HG02870 (cell line): ENCODE data around the gene TTLL12.

Source experiments
- ATAC-seq: cut with Tn5 transposase; IDR thresholded peaks from one replicate; pipeline ENCODE4 v1.9.1; 2021; ENCODE audit warnings: mild to moderate bottlenecking, moderate library complexity; ENCODE audit not compliant: unreplicated experiment

The TTLL12 gene

GRCh38 chr22:43200555-43200954 is 13.6 kb upstream of the TTLL12 start:
- no peak for ATAC-seq

GRCh38 chr22:43200031-43200430 is 13.1 kb upstream of the TTLL12 start:
- ATAC-seq = no peak

DNA sequence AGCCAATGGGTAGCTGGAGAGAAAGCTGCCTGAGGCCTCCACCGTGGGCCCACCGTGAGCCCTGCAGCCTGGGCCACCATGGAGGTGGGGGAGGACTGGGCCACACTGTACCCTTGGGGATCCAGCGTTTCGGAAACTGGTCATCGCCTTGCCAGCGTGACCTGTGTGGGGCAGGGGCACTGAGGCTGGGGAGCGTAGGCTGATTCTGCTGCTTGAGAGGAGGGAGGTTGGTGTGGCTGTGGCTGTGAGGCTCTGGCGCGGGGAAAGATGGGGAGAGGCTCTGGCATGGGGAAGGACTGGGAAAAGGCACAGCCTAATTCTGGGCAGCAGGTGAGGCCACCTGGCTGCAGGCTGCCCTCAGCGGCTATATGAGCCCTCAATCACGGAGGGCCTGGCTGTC is 12.6 kb upstream of the TTLL12 start:
- ATAC-seq = no peak

GRCh38 chr22:43198936-43199335 is 12.0 kb upstream of the TTLL12 start:
- no peak for ATAC-seq

GRCh38 chr22:43198126-43198525 is 11.2 kb upstream of the TTLL12 start:
- no peak for ATAC-seq

DNA sequence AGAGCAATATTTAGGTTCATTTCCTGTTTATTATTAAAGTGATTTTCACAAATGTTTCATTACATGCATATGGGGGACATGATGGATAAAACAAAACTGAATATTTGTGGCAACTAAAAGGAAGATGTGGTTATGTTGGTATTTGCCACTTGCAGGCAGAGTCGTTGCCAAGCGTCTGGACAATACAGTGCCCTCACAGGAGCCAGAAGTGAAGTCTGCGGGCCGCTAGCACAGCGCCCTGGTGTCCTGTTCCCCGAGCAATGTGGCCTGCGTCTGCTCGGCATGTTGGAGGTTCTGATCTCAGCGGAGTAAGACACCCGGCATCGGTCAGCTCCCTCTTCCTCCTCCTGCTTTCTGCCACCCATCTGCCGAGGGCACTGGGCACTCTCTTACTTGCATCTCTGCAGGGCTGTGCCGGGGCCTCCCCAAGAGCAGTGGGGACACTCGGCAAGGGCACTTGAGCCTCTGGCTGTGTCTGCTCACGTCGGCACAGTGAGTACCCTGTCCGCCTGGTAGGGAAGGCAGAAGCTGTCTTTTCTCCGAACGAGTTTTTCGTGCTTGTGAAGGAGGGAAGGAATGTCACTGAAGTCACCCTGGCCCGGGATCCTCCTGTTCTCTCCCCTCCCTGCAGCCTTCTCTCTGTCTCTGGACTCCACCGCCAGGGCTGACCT is 10.5 kb upstream of the TTLL12 start:
- no peak for ATAC-seq

GRCh38 chr22:43191831-43192230 is 4.9 kb upstream of the TTLL12 start:
- no peak for ATAC-seq

DNA sequence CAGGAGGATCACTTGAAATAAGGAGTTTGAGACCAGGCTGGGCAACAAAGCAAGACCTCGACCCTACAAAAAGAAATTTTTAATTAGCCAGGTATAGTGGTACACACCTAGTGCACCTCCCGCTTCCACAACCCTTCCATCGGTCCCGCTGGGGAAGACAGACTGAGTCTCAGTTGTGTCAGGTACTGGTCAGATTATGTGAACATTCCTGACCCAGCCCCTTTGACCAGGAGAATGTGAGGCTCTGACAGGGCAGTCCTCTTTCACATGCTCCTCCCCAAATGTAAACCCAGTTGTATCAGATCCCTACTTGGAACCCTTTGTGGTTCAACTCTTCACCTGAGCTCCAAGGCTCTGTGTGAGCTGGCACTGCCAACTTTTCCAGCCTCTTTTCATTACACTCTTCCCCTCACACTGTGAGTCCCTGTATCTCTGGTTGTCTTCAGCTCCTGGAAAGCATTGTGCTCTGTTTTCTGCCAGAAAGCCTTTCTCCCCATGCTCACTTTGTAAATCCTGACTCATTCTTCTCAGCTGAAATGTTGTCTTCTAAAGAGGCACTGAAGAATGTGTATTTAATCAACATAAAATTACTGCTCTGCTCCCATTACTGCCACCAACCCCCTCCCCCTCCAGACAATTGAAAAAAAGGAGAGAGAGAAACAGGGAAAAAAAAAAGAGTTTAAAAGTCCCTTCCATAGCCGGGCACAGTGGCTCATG is 2.1 kb upstream of the TTLL12 start:
- ATAC-seq = no peak

- peak; percentile 83 for ATAC-seq
Observed at GRCh38 chr22:43187171-43188099, 501 bp upstream of the TTLL12 start.

DNA sequence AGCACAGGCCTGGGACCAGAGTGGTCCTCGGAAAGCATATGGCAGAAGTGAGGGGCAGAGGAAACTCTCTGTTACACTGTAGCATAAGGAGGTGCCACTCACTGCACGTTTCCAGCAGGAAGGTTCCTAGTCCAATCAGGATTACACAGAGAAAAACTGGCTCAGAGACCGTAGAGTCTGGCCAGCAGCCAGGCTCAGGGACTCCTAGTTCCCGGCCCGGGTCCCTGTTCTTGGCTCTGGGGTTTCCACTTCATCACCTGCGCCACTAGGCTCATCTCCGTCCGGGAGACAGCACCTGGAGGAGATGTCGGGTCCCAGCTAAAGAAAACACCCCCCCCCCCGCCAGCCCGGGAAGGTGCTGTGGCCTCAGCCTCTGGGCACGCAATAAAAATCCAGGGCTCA is 1.1 kb downstream of the TTLL12 start:
- ATAC-seq = no peak

- no peak for ATAC-seq
Observed at GRCh38 chr22:43183496-43184277, 3.2 kb downstream of the TTLL12 start.

DNA sequence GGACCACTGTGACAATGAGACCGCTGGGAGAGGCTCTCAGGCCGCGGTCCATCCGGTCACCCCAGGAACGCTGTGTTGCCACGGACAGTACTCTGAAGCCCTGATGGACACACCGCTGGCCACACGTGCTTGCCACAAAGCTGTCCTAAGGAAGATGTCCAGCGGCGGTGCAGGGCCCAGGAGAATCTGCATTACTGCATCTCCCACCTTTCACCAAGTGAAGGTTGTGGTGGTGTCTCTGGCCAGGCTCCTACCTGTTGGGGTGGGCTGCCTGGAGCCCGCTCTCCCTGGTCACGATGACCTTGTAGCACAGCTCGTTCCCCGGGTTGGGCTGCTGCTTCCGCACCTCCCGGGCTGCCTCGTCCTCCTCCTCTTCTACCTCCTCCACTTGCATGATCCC is 4.2 kb downstream of the TTLL12 start:
- no peak for ATAC-seq

DNA sequence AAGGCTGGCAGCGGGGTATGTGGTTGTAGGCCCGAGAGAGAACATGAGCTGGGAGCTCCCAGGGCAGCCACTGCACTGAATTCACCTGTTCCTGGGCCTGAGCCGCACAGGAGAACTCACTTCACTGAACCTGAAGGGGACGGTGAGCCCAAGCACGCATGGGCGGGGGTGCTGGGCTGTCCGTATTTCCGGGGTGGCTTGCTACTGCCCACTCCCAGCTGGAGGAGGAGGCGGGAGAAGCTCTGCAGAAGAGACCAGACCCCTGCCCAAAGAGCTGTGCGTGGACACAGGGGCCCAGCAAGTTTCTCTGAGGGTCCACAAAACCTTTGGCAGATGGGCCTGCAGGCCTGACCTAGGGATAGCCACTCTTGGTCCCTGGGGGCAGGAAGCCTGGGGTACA is 4.8 kb downstream of the TTLL12 start:
- no peak for ATAC-seq

DNA sequence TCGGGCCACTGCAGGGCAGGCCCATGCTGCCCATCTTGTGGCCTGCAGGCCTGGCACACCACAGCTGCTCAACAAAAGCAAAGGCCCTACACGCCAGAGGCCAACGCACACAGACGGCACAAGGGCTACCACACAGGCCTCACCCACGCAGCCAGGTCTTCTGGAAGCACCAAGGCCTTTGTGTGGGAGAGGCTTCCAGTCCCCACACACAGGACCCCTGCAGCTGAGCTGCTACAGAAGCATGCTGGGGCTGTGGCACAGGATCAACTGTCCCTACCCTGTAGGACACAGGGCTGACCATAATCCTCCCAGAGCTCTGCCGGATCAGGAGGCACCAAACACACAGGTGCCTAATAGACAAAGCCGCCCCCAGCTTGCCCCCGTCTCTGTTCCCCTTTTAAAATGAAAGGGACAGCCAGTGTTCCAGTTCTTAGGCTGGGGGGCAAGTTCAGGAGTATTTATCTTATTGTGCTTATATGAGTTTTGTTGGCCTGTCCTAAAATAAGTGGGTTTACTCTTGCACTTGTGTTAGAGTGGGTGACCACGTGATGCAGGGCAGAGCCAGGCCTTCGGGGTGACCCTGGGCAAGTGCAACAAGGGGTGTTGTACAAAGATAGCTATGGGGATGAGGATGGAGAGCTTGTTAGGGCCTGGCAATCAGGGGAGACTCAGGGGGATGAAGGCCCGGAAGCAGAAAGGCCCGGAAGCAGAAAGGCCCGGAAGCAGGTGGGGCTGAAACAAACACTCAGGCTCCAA is 5.4 kb downstream of the TTLL12 start:
- ATAC-seq = no peak

- no peak for ATAC-seq
Observed at GRCh38 chr22:43180670-43181069, 6.3 kb downstream of the TTLL12 start.

- no peak for ATAC-seq
Observed at GRCh38 chr22:43179911-43180195, 7.1 kb downstream of the TTLL12 start.

DNA sequence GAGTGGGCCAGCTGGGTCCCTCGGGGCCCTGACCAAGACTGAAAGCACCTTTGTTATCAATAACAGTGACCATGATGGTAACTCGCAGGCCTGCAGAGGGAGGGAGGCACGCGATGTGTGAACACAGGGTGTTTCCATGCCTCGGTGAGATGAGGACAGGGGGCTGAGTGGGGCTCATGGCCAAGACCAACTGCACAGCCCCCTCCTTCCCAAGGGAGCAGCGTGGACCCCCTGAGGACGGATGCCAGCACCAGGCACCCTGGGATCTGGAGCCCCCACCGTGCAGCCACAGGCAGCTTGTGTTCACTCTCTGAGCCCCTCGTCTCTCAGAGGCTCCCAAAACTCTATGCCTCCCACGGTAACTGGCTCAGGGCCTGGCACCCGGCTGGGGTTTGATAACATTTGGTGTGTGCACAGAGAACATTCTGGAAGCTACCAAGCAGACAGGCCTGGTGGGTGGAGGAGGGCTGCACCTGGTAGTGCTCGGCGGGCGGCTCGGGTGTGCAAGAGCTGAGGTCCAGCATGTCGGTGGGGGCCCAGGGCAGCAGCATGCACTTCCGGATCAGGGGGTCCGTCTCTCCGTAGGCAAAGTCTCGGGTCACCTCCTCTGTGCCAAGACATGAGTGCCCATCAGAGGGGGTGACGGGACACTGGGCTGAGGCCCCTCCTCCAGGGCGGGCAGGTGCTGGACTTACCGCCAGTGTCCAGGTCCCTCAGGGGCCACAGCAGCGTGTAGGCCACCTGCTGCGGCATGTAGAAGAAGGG is 7.6 kb downstream of the TTLL12 start:
- no peak for ATAC-seq

- ATAC-seq = no peak
Observed at GRCh38 chr22:43177479-43177878, 9.5 kb downstream of the TTLL12 start.

- ATAC-seq = no peak
Observed at GRCh38 chr22:43176090-43176489, 10.8 kb downstream of the TTLL12 start.
